ENCODE measurements around the gene DAD1.
"Not testable (repeated sequence)": the region's sequence is repeated elsewhere in the genome, so short reads cannot be mapped to it uniquely, and the experiment has no call there.

Gene DAD1

GRCh38 chr14:22589096-22589839, at the start of gene DAD1:
Gene DAD1 (minus strand): TSS chr14:22589224. CDS start chr14:22589157, 67 bp downstream.
- peak; percentile 97 to 99 (median 99) for DNase-seq (ENCODE audit: low read depth in 2 of 3, low spot score in 1 of 3)

GRCh38 chr14:22635980-22636379, 47.0 kb upstream of the DAD1 start:
- not testable (repeated sequence) for DNase-seq (ENCODE audit: low read depth in 2 of 3, low spot score in 1 of 3)

GRCh38 chr14:22634233-22634900, 45.3 kb upstream of the DAD1 start:
- no peak for DNase-seq (ENCODE audit: low read depth in 2 of 3, low spot score in 1 of 3)

- no peak for DNase-seq (ENCODE audit: low read depth in 2 of 3, low spot score in 1 of 3)
Observed at GRCh38 chr14:22630486-22630885, 41.5 kb upstream of the DAD1 start.

- DNase-seq (ENCODE audit: low read depth in 2 of 3, low spot score in 1 of 3), result no peak
Observed at GRCh38 chr14:22630066-22630465, 41.0 kb upstream of the DAD1 start.

- DNase-seq (ENCODE audit: low read depth in 2 of 3, low spot score in 1 of 3), result no peak
Observed at GRCh38 chr14:22629361-22629760, 40.3 kb upstream of the DAD1 start.

- DNase-seq (ENCODE audit: low read depth in 2 of 3, low spot score in 1 of 3), result no peak
Observed at GRCh38 chr14:22627506-22628263, 38.7 kb upstream of the DAD1 start.

- DNase-seq (ENCODE audit: low read depth in 2 of 3, low spot score in 1 of 3), result no peak
Observed at GRCh38 chr14:22626590-22626989, 37.6 kb upstream of the DAD1 start.

- no peak for DNase-seq (ENCODE audit: low read depth in 2 of 3, low spot score in 1 of 3)
Observed at GRCh38 chr14:22623047-22623446, 34.0 kb upstream of the DAD1 start.

- DNase-seq (ENCODE audit: low read depth in 2 of 3, low spot score in 1 of 3), result no peak
Observed at GRCh38 chr14:22622255-22622654, 33.2 kb upstream of the DAD1 start.

GRCh38 chr14:22615765-22616164, 26.7 kb upstream of the DAD1 start:
- not testable (repeated sequence) for DNase-seq (ENCODE audit: low read depth in 2 of 3, low spot score in 1 of 3)

- no peak for DNase-seq (ENCODE audit: low read depth in 2 of 3, low spot score in 1 of 3)
Observed at GRCh38 chr14:22614240-22614799, 25.3 kb upstream of the DAD1 start.

GRCh38 chr14:22613736-22614239, 24.8 kb upstream of the DAD1 start:
- no peak for DNase-seq (ENCODE audit: low read depth in 2 of 3, low spot score in 1 of 3)

- DNase-seq (ENCODE audit: low read depth in 2 of 3, low spot score in 1 of 3), result no peak
Observed at GRCh38 chr14:22613106-22613695, 24.2 kb upstream of the DAD1 start.

- DNase-seq (ENCODE audit: low read depth in 2 of 3, low spot score in 1 of 3), result no peak
Observed at GRCh38 chr14:22610931-22611330, 21.9 kb upstream of the DAD1 start.

GRCh38 chr14:22607291-22607690, 18.3 kb upstream of the DAD1 start:
- DNase-seq (ENCODE audit: low read depth in 2 of 3, low spot score in 1 of 3), result no peak

GRCh38 chr14:22606380-22606779, 17.4 kb upstream of the DAD1 start:
- DNase-seq (ENCODE audit: low read depth in 2 of 3, low spot score in 1 of 3), result no peak

- no peak for DNase-seq (ENCODE audit: low read depth in 2 of 3, low spot score in 1 of 3)
Observed at GRCh38 chr14:22602862-22603261, 13.8 kb upstream of the DAD1 start.

- no peak for DNase-seq (ENCODE audit: low read depth in 2 of 3, low spot score in 1 of 3)
Observed at GRCh38 chr14:22601996-22602395, 13.0 kb upstream of the DAD1 start.

- no peak for DNase-seq (ENCODE audit: low read depth in 2 of 3, low spot score in 1 of 3)
Observed at GRCh38 chr14:22601456-22601855, 12.4 kb upstream of the DAD1 start.

- no peak for DNase-seq (ENCODE audit: low read depth in 2 of 3, low spot score in 1 of 3)
Observed at GRCh38 chr14:22600027-22600426, 11.0 kb upstream of the DAD1 start.

All from stimulated activated CD4-positive, alpha-beta T cell treated with anti-CD3 and anti-CD28 coated beads, Interleukin-12 subunit alpha, Interleukin-12 subunit beta, amount 100 ng/mL, for 48 hours (primary cell).